ENCODE data around the gene RB1.
"Not testable (repeated sequence)": the region's sequence is repeated elsewhere in the genome, so short reads cannot be mapped to it uniquely, and the experiment has no call there.

The RB1 gene

GRCh38 chr13:48411841-48412531 lies 108.4 kb downstream of the RB1 start:
- no peak for DNase-seq (ENCODE audit: low read depth)

- DNase-seq (ENCODE audit: low read depth) = no peak
These were observed 109.4 kb downstream of the RB1 start, which contains the start of gene LPAR6 for GRCh38 chr13:48412881-48413351. LPAR6 (minus strand) TSS chr13:48413113; CDS start chr13:48412423, 690 bp downstream.

GRCh38 chr13:48414501-48414900 lies 111.0 kb downstream of the RB1 start:
- DNase-seq (ENCODE audit: low read depth) = no peak

- no peak for DNase-seq (ENCODE audit: low read depth)
These were observed 112.0 kb downstream of the RB1 start for GRCh38 chr13:48415516-48415915.

GRCh38 chr13:48422003-48422402 lies 118.5 kb downstream of the RB1 start:
- DNase-seq (ENCODE audit: low read depth) = not testable (repeated sequence)

GRCh38 chr13:48424212-48424611 lies 120.7 kb downstream of the RB1 start:
- DNase-seq (ENCODE audit: low read depth) = no peak

- no peak for DNase-seq (ENCODE audit: low read depth)
These were observed 122.5 kb downstream of the RB1 start for GRCh38 chr13:48426052-48426451.

- not testable (repeated sequence) for DNase-seq (ENCODE audit: low read depth)
These were observed 123.3 kb downstream of the RB1 start for GRCh38 chr13:48426755-48427298.

GRCh38 chr13:48429036-48429435 lies 125.5 kb downstream of the RB1 start:
- DNase-seq (ENCODE audit: low read depth) = no peak

GRCh38 chr13:48429886-48430285 lies 126.3 kb downstream of the RB1 start:
- DNase-seq (ENCODE audit: low read depth) = no peak

GRCh38 chr13:48431431-48431830 lies 127.9 kb downstream of the RB1 start:
- DNase-seq (ENCODE audit: low read depth) = no peak

- DNase-seq (ENCODE audit: low read depth) = peak; percentile 47
These were observed 128.6 kb downstream of the RB1 start for GRCh38 chr13:48431987-48432615.

- DNase-seq (ENCODE audit: low read depth) = no peak
These were observed 130.6 kb downstream of the RB1 start for GRCh38 chr13:48434200-48434599.

- DNase-seq (ENCODE audit: low read depth) = no peak
These were observed 133.2 kb downstream of the RB1 start for GRCh38 chr13:48436661-48437288.

- no peak for DNase-seq (ENCODE audit: low read depth)
These were observed 133.8 kb downstream of the RB1 start for GRCh38 chr13:48437371-48437770.

GRCh38 chr13:48443442-48444208 lies 140.1 kb downstream of the RB1 start:
- no peak for DNase-seq (ENCODE audit: low read depth)

GRCh38 chr13:48446464-48446863 lies 142.9 kb downstream of the RB1 start:
- no peak for DNase-seq (ENCODE audit: low read depth)

GRCh38 chr13:48448285-48448958 lies 144.9 kb downstream of the RB1 start:
- no peak for DNase-seq (ENCODE audit: low read depth)

- no peak for DNase-seq (ENCODE audit: low read depth)
These were observed 145.5 kb downstream of the RB1 start for GRCh38 chr13:48448959-48449614.

- DNase-seq (ENCODE audit: low read depth) = no peak
These were observed 146.1 kb downstream of the RB1 start for GRCh38 chr13:48449656-48450055.

GRCh38 chr13:48451196-48451595 lies 147.6 kb downstream of the RB1 start:
- peak; percentile 66 for DNase-seq (ENCODE audit: low read depth)
